Measurements from ENCODE around the gene IL19. TPM values are rescaled to one million over a fixed set of nuclear protein-coding genes. Genes with fewer than 3 reads are reported as not detected.
A peak's percentile ranks its signal among the peaks of the same experiment; 100 is the strongest.

Gene IL19
- total and polyA plus RNA-seq, 12 donors: not detected

GRCh38 chr1:206839857-206840256 lies 69.3 kb downstream of the IL19 start:
- H3K36me3 ChIP-seq (replicated peaks in 1 of 2): no peaks in the 10 kb centered on the region
- no peak for DNase-seq
- TF ChIP-seq, protein P1, sequence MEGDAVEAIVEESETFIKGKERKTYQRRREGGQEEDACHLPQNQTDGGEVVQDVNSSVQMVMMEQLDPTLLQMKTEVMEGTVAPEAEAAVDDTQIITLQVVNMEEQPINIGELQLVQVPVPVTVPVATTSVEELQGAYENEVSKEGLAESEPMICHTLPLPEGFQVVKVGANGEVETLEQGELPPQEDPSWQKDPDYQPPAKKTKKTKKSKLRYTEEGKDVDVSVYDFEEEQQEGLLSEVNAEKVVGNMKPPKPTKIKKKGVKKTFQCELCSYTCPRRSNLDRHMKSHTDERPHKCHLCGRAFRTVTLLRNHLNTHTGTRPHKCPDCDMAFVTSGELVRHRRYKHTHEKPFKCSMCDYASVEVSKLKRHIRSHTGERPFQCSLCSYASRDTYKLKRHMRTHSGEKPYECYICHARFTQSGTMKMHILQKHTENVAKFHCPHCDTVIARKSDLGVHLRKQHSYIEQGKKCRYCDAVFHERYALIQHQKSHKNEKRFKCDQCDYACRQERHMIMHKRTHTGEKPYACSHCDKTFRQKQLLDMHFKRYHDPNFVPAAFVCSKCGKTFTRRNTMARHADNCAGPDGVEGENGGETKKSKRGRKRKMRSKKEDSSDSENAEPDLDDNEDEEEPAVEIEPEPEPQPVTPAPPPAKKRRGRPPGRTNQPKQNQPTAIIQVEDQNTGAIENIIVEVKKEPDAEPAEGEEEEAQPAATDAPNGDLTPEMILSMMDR (IDR thresholded peaks at IDR 0.05): no peak
- no peak for TF ChIP-seq POLR2A (IDR thresholded peaks at IDR 0.05)
- H3K27ac ChIP-seq: no peak overlapping the region
- intact Hi-C loops (cut with DNase I): no loop called here
- H3K27me3 ChIP-seq: no peaks in the 10 kb centered on the region
- 79 to 92% (median 86%) methylated on average over 5 to 7 of the region's 7 CpGs for WGBS, 4 donors
- no peaks in the 10 kb centered on the region for H3K4me1 ChIP-seq (replicated peaks in 1 of 2)
- H3K9me3 ChIP-seq (replicated peaks in 1 of 3): no peaks in the 10 kb centered on the region
- H3K4me3 ChIP-seq: no peak overlapping the region

DNA sequence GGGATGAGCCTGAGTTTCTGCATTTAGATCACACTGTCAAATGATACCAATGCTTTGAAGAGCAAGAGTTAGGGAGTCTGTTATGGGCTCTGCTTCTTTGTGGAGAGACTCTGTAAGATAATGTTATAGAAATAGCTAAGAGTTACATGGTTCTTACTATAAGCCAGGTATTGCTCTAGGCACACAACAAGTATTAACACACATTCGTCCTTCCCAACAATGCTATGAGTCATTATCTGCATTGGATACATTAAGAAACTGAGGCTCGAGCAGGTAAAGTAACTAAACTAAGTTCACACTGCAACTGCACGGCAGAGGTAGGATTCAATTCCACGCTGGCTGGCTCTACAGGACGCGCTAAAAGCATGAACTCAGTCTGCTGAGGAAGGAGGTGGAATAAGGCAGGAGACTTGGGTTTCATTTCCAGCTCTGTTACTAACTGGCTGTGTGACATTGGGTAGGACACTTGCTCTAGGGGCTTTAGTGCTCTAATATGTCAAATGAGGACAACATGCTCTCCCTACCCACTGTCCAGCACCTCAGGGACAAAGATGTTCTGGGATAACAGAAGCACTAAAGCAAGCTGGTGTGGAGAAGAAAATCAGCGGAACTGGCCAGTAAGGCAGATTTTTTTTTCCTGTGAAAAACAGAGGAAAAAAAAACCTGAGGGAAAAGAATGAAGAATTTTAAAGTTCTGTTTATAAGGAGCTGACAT lies 71.2 kb downstream of the IL19 start:
- TF ChIP-seq, protein P1 (IDR thresholded peaks at IDR 0.05): no peak
- TF ChIP-seq POLR2A (IDR thresholded peaks at IDR 0.05): no peak
- Histone ChIP-seq H3K9me3 (replicated peaks in 1 of 3) (no peaks in the 10 kb centered on the region), H3K4me1 (replicated peaks in 1 of 2) (no peaks in the 10 kb centered on the region), H3K27me3 (no peaks in the 10 kb centered on the region), H3K27ac (no peak overlapping the region), H3K4me3 (no peak overlapping the region), H3K36me3 (replicated peaks in 1 of 2) (no peaks in the 10 kb centered on the region)
- WGBS, 4 donors: 72 to 89% (median 78%) methylated on average over 7 of the region's 7 CpGs
- DNase-seq: no peak
- intact Hi-C loops (cut with DNase I): no loop called here

DNA sequence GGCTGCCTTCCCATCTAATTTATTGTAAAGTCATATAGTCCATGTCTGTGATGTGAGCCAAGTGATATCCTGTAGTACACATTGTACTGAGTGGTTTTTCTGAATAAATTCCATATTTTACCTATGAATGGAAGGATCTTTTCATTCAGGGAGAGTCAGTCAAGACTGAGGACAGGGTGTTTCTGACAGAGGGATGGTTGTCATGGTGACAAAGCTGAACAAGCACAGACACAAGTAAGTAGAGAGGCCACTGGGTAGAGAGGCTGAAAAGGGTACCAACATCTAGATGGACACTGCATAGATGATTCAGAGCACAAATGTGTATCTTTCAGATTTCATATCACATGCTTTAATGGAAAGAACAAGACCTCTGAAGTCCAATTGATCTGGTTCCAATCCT lies 72.3 kb downstream of the IL19 start:
- Histone ChIP-seq H3K4me3 (no peak overlapping the region), H3K36me3 (replicated peaks in 1 of 2) (no peaks in the 10 kb centered on the region), H3K27ac (peak overlapping the region in 1 of 5 donors; percentile 11), H3K27me3 (peaks cover 3% of the 10 kb centered on the region), H3K4me1 (replicated peaks in 1 of 2) (no peaks in the 10 kb centered on the region), H3K9me3 (replicated peaks in 1 of 3) (no peaks in the 10 kb centered on the region)
- intact Hi-C loops (cut with DNase I): no loop called here
- DNase-seq: no peak
- TF ChIP-seq, protein P1 (IDR thresholded peaks at IDR 0.05): no peak
- no peak for TF ChIP-seq POLR2A (IDR thresholded peaks at IDR 0.05)

- DNase-seq: no peak
- H3K9me3 ChIP-seq (replicated peaks in 1 of 3): no peaks in the 10 kb centered on the region
- H3K4me1 ChIP-seq (replicated peaks in 1 of 2): no peaks in the 10 kb centered on the region
- no peaks in the 10 kb centered on the region for H3K36me3 ChIP-seq (replicated peaks in 1 of 2)
- H3K27me3 ChIP-seq: peaks cover 3% of the 10 kb centered on the region
- WGBS, 4 donors: 90 to 94% (median 92%) methylated on average over 4 of the region's 4 CpGs
- TF ChIP-seq, protein P1 (IDR thresholded peaks at IDR 0.05): no peak
- no peak for TF ChIP-seq POLR2A (IDR thresholded peaks at IDR 0.05)
- intact Hi-C loops (cut with DNase I): no loop called here
- no peak overlapping the region for H3K4me3 ChIP-seq
- H3K27ac ChIP-seq: peak overlapping the region in 1 of 5 donors; percentile 11
Observed at GRCh38 chr1:206843626-206844025, 73.1 kb downstream of the IL19 start.
